ENCODE measurements around the gene ASL.
A peak's percentile ranks its signal among the peaks of the same experiment; 100 is the strongest.
"Not testable (repeated sequence)": the region's sequence is repeated elsewhere in the genome, so short reads cannot be mapped to it uniquely, and the experiment has no call there.

The ASL gene

DNA sequence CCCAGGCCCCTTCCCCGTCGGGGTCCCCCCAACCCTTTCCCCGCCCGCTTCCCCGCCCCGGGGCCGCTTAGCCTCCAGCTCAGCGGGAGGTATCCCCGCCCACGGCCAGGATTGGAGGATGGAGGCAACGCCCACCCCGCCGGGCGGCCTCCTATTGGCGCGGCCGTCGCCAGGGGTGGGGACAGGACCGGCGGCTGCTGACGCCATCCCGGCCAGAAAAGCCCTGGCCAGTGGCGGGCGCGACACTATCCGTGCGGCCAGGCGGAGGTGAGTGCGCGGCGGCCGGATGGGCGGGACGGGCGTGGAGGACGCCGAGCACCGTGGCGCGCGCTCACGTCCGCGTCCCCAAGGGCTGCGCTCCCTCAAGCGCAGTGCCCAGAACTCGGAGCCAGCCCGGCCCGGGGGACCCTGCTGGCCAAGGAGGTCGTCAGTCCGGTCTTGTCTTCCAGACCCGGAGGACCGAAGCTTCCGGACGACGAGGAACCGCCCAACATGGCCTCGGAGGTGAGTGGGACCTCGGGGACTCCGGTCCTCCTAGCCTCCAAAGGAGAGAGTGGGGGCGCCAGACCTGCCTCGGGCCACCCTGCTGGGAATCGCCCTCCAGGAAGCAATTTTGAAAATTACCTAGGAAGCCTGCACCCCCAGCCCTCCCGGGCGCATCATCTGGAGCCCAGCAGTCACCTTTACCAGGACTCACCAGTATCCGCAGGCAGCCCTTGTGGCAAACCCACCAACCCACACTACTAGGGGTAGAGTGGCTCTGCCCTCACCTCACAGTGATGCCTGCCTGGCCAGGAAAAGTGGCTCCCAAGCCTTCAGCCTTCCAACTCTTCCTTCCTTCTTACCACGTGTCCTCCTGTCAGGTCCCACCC is at the start of gene ASL:
TSS of gene ASL (plus strand) at position 230 of the 872 bp plus-strand sequence. CDS start at position 493, 263 bp downstream.
- peak; percentile 75 to 89 (median 81) for DNase-seq (ENCODE audit: low read depth in 3 of 3)

DNA sequence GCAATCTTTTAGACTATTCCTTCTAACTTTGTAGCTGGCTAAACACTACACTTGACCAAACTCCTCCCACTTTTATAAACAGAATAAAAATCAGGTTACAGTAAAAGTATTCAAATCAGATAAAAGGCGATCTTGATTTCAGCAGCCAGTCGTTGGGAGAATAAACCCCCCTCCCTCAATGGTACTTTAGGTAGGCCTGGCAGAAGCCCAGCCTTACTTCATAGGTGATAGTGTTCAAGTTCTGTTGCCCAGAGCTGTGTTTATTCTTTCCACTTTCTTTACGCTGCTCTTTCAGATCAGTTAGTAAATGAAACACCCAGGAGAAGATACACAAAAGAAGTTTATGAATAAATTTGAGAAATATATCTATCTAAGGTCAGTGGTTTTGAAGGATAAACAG is 47.3 kb upstream of the ASL start:
- DNase-seq (ENCODE audit: low read depth in 3 of 3) = not testable (repeated sequence)

DNA sequence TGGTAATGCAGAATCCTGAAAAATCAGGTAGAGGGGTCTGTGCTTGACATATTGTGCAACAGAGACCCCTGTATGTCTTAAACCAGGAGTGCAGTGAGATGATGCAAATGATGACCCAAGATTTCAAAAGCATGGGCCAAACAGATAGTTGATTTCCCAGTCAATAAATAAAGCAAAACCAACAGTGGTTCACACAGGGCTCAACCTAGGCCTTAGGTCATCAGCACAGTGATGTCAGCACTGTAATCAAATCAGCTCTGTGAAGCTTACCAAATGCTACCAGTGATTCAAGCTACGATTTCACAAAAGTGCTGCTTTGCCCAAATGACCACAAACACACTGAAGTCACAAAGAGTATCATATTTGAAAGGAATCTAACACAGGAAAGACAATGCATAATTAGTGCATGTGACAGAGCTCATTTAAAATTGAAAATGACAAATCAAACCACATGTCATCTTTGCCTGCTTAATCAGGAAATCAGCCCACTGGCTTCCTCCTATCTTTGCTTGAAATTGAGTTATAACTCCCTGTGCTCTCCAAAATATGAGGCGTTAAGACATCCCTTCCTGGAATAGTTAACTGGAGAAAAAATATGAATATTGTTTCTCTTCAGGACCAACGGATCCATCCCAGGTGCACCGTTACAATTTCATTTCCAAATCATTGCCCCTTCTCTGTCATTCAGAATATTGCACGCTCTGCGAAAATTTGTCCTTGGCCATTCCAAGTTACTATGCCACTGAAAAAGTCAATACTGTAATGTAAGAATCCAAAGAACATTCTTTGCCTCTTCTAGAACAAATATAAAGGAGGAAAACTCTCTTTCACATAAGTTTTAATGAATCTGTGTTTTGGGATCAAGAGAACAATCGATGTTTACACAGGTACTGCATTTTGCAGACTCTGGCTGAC is 41.9 kb upstream of the ASL start:
- no peak for DNase-seq (ENCODE audit: low read depth in 3 of 3)

DNA sequence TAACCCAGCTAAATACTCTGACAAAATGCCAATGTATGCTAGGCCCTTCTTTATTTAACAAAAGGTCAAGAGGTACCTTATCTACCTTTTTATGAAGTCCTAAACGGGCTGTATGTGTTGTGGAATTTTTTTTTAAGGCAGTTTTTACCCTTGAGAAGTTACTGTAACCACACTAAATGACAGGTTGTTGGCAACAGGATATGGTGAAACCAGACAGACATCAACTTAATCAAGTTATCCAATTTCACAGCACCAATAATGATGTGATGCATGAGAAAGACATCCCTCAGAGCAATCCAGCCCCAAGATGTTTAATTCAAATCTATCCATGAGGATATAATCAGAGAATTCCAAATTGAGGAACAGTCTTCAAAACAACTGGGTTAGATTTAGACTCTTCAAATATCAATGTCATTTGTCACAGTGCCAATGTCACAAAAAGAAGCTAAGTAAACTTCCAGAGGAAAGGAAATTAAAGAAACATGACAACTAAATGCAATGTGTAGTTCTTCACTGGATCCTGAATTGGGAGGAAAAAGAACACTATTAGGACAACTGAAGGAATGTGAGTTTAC is 41.1 kb upstream of the ASL start:
- DNase-seq (ENCODE audit: low read depth in 3 of 3) = not testable (repeated sequence)

DNA sequence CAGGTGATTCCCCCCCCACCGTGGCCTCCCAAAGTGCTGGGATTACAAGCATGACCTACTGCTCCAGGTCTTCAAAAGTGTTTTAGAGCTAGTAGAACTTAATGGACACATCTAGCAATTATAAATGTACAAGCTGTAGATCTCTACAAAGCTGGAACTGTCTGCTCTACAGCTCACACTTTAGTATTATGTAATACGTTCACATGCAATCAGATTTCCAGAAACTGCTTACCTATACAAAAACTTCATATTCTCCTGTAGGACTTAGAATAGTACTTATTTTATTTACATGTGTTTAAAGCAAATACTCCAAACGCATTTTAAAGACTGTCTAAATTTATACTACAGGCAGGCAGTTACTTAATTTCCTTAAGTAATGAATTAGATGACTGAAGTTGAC is 39.2 kb upstream of the ASL start:
- no peak for DNase-seq (ENCODE audit: low read depth in 3 of 3)

DNA sequence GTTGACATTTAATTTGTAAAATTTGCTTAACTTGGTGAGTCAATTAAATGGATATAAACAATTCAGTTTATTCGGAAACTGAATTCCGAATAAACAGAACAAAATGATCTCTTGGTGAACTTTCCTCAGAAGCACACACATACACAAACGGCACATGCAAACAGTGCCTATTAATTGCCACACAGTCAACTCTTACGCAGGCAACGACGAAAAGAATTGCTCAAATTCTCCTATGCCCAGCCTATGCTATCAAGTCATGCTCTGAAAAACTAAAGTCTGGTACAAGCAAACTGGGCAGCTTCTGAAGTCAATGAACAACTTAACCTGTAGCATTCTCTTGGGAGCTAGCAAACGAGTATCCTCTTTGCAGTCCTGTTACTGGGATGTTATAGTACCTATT is 38.8 kb upstream of the ASL start:
- DNase-seq (ENCODE audit: low read depth in 3 of 3) = no peak

DNA sequence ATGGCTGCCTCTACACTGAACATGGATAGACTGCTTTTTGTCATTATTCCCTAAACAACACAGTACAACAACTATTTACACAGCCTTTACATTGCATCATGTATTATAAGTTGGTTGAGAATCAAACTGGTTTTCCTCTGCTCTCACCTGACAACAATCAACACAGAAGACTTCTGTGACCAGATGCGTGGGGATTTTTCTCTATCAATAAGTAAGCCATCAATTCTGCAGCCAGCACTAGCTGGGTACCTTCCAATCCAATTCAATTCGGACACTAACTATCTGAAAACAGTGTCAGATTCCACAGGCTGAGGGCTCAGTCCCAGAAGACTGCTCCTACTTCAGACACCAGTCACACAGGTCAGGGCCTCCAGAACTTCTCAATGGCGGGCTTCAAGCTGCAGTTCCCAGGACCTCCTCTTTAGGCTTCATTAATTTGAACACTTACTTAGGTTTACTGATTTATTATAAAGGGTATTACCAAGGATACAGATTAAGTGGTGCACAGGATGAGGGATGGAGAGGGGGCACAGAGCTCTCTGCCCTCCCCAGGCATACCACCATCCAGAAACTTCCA is 36.4 kb upstream of the ASL start:
- DNase-seq (ENCODE audit: low read depth in 3 of 3) = no peak

DNA sequence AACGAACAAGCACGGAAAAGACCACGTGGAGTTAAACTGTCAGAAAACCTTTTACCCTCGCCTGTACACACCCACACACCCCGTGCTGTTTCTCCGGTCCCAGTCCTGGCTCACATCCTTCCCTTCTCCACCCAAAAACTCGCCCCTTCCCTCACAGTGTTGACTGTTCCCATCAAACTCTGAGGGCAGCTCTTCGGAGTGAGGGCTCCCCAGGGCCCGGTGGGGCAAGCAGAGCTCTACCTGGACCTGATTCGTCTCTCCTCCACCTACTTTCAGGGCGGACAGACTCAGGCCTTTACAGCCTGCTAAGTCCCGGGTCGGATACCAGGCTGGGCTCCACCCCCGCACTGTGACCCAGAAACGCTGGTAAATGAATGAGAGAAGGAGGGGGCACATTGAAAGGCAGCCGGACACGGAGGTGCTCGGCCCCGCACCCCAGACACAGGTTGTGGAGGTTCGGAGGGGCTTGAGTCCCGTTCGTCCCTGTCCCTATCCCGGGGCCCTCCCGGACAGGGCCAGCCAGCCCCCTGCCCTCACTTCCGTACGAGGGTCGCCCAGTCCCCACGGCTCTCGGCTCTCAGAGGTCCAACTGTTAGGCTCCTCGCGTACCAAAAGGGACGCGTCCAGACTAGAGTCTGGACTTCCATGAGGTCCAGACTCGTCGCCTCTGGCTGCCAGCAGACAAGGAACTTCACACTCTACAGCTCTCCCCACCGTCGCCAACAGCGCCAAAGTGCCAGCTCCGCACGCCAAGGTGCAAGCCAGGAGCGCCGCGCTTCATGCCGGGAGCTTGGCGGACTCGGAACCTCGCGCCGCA is 31.7 kb upstream of the ASL start:
- peak in 1 of 3 experiments; percentile 15 for DNase-seq (ENCODE audit: low read depth in 3 of 3)

DNA sequence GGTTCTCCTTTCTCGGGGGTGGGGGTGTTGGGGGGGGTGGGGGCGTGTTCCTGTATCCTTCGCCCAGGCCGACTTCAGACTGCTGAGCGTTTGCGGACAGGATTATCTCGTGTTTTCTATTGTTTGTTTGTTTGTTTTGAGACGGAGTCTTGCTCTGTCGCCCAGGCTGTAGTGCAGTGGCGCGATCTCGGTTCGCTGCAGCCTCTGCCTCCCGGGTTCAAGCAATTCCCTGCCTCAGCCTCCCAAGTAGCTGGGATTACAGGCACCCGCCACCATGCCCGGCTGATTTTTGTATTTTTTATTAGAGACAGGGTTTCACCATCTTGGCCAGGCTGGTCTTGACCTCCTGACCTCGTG is 31.1 kb upstream of the ASL start:
- DNase-seq (ENCODE audit: low read depth in 3 of 3) = not testable (repeated sequence)

DNA sequence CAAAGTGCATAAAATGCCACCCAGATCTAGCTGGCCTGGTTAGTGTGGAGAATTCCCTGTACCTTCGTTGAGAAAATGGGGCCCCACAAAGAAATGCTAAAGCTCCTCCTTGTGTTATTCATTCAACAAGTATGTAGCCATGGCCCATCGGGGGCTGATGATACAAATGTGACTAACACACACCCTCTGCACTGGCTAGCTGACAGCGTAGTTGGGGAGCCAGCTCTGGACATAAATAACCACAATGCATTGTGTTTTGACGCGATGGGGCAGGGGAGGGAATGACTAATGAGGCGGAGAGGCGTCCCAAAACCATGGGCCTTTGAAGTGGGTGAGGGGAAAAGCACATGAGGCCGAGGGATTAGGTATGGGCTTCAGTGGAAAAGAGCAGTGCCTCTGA is 28.2 kb upstream of the ASL start:
- DNase-seq (ENCODE audit: low read depth in 3 of 3) = no peak

DNA sequence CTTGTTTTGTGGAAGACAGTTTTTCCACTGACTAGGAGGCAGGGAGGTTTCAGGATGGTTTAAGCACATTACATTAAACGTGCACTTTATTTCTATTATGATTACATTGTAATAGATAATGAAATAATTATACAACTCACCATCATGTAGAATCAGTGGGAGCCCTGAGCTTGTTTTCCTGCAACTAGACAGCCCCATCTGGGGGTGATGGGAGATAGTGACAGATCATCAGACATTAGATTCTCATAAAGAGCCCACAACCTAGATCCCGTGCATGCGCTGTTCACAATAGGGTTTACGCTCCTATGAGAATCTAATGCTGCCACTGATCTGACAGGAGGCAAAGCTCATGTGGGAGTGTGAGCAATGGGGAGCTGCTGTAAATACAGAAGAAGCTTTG is 25.7 kb upstream of the ASL start:
- not testable (repeated sequence) for DNase-seq (ENCODE audit: low read depth in 3 of 3)

DNA sequence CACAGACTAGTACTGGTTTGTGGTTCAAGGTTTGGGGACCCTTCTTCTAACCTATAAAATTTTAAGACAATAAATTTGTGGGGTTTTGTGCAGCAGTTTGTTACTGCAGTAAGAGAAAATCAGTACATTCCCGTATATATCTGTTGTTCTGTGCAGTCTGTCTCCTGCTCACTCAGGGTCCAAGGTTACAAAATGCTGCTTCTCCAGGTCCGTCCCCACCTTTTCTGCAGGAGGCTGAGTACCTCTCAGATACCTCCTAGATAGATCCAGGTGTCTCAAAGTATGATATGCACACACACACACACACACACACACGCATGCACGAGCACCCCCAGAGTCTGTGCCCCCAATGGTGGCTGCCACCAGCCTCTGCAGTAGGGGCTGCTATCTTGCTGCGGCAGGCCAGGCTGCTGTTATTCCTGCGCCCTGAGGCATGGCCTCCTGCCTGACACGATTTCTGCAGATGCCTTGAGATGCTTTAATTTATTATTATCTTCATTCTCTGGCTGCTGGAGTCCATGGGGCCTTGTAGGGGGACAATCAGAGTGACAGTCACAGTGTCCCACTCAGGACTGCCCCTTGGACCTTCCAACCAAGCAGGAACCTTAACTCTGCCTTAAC is 25.2 kb upstream of the ASL start:
- DNase-seq (ENCODE audit: low read depth in 3 of 3) = no peak

DNA sequence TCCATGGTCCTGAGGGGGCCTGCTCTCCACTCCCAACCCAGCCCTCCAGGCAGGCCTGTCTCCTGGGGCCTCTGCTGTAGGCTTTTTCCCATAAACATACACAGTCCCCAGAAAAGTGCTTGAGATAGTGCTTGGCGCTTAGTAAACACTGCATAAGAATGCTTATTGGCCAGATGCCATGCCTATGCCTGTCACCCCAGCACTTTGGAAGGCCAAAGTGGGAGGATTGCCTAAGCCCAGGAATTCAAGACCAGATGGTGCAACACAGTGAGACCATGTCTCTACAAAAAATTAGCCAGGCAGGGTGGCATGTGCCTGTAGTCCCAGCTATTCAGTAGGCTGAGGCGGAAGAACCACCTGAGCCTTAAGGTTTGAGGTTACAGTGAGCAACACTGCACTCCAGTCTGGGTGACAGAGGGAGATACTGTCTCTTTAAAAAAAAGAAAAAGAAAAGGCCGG is 24.6 kb upstream of the ASL start:
- no peak for DNase-seq (ENCODE audit: low read depth in 3 of 3)

DNA sequence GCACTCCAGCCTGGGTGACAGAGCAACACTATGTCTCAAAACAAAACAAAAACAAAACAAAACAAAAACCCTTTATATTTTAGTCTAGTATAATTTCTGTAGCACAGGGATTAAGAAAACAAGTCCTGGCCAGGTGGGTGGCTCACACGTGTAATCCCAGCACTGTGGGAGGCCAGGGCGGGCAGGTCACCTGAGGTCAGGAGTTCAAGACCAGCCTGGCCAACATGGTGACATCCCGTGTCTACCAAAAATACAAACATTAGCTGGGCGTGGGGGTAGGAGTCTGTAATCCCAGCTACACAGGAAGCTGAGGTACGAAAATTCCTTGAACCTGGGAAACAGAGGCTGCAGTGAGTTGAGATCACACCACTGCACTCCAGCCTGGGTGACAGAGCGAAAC is 23.2 kb upstream of the ASL start:
- no peak for DNase-seq (ENCODE audit: low read depth in 3 of 3)

DNA sequence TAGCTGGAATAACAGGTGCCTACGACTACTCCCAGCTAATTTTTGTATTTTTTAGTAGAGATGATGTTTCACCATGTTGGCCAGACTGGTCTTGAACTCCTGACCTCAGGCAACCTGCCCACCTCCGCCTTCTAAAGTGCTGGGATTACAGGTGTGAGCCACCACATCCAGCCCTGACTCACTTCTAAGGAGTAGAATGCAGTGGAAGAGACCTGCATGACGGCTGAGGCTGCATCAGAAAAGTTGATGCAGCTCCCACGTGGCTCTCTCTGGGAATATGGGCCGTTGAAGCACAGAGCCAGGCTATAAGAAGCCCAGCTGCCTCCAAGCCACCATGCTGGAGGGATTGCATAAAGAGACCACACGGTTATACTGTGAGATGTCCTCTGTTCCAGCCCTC is 21.6 kb upstream of the ASL start:
- DNase-seq (ENCODE audit: low read depth in 3 of 3) = no peak

DNA sequence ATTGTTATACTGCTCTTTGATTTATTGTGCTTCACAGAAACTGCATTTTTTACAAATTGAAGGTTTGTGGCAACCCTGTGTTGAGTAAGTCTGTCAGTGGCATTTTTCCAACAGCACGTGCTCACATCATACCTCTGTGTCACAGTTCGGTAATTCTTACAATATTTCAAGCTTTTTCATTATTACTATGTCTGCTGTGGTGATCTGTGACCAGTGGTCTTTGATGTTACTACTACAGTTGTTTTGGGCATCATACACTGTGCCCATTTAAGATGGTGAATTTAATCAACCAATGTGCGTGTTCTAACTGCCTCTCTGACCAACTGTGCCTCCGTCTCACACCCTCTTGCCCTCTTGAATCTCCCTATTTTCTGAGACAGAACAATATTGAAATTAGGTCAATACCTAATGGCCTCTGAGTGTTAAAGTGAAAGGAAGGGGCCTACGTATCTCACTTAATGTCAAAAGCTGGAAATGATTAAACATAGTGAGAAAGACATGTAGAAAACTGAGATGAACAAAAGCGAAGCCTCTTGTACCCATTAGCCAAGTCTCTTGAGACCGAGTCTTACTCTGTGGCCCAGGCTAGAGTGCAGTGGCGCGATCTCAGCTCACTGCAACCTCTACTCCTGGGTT is 20.2 kb upstream of the ASL start:
- DNase-seq (ENCODE audit: low read depth in 3 of 3) = no peak

DNA sequence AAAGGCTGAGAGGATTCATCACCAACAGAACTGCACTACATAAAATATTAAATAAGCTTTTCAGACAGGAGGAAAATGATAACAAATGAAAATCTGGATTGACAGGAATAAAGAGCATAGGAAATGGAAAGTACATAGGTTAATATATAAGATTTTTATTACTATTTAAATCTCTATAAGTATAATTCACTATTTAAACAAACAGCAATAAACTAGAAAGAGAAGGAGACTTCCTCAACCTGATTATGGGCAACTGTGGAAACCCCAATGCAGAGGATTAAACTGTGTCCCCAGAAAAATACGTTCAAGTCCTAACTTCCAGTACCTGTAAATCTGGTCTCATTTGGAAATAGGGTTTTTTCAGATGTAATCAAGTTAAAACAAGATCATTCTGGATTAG is 14.8 kb upstream of the ASL start:
- DNase-seq (ENCODE audit: low read depth in 3 of 3) = no peak

DNA sequence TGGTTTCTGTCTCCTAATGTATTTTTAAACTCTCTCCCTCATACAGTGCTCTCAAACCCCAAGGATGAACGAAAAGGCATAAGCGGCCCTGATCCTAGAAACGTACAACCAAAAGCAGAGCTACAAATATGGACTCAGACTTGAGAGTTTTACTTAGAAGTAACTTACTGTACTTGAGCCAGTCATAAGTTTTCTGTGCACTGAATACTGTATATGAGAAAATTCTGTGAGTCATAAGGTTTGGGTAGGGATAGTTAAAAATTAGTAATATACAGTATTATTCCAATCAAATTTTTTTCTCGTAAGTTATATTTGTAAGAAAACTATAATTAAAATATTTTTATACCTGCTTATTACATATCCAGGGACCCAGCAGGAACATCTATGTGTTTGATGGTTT is 5.9 kb upstream of the ASL start:
- DNase-seq (ENCODE audit: low read depth in 3 of 3) = no peak

DNA sequence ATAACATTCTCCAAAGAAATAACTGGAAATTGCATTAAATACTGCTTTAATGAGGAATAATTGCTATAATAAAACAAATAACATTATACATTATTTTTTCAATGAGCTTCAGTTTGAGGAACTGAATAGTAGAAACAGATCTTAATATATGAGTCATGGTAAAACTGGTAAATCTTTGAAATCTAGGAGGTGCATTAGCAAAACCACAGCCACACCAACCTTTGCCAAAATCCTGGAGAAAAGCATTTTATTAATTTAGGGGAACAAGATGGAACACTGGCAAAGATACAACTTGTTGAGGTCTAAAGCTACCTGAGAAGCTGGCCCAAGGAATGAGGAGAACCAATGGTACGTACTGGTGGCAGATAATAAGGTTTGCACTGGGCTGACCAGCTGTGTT is 5.4 kb upstream of the ASL start:
- DNase-seq (ENCODE audit: low read depth in 3 of 3) = no peak

DNA sequence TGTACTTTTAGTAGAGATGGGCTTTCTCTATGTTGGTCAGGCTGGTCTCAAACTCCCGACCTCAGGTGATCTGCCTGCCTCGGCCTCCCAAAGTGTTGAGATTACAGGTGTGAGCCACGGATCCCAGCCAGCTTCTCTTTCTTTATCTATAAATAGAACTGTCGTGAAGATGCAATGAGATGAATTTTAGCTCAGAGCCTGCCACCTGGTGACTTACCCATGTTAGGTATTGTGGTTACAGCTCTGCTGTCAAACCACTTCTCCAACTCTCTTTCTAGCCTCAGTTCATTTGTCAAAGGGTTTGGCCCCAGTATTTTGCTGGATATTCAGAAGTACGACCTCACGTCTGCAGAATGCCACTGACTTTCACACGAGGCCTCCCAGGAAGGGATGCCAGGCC is 3.4 kb upstream of the ASL start:
- DNase-seq (ENCODE audit: low read depth in 3 of 3) = not testable (repeated sequence)

All from stimulated activated CD4-positive, alpha-beta T cell treated with anti-CD3 and anti-CD28 coated beads, TNF-alpha, amount 100 ng/mL, for 24 hours (primary cell).